BE2C (cell line): ENCODE measurements around the gene TMED8.

ENCODE experiments used
- DNase-seq: peaks from one replicate; pipeline ENCODE4 v3.0.0-alpha.2; 2020
- H3K27me3 ChIP-seq: fragments of 250-450 bp; sonication (Bioruptor Pico); 2 replicates; pipeline ENCODE4 v1.5.1; 2020; ENCODE audit warnings: mild to moderate bottlenecking
- H3K36me3 ChIP-seq: fragments of 250-450 bp; sonication (Bioruptor Pico); 2 replicates; pipeline ENCODE4 v1.5.1; 2020; ENCODE audit warnings: mild to moderate bottlenecking
- H3K4me1 ChIP-seq: fragments of 250-450 bp; sonication (Bioruptor Pico); 2 replicates; pipeline ENCODE4 v1.5.1; 2020
- H3K4me3 ChIP-seq: 2 replicates; pipeline ENCODE4 v1.5.1; 2011; ENCODE audit warnings: low read depth, low read length
- H3K9me3 ChIP-seq: fragments of 250-450 bp; sonication (Bioruptor Pico); 2 replicates; pipeline ENCODE4 v1.5.1; 2020
- TF ChIP-seq, protein P1 (sequence below): IDR thresholded peaks from 2 replicates; pipeline ENCODE4 v1.5.1; 2012; ENCODE audit warnings: mild to moderate bottlenecking, low read depth, low read length

TMED8 gene

GRCh38 chr14:77409131-77409533 lies 32.2 kb upstream of the TMED8 start:
- no peaks in the 10 kb centered on the region for H3K9me3 ChIP-seq
- no peaks in the 10 kb centered on the region for H3K4me1 ChIP-seq
- no peaks in the 10 kb centered on the region for H3K36me3 ChIP-seq
- no peak overlapping the region for H3K4me3 ChIP-seq
- TF ChIP-seq, protein P1, sequence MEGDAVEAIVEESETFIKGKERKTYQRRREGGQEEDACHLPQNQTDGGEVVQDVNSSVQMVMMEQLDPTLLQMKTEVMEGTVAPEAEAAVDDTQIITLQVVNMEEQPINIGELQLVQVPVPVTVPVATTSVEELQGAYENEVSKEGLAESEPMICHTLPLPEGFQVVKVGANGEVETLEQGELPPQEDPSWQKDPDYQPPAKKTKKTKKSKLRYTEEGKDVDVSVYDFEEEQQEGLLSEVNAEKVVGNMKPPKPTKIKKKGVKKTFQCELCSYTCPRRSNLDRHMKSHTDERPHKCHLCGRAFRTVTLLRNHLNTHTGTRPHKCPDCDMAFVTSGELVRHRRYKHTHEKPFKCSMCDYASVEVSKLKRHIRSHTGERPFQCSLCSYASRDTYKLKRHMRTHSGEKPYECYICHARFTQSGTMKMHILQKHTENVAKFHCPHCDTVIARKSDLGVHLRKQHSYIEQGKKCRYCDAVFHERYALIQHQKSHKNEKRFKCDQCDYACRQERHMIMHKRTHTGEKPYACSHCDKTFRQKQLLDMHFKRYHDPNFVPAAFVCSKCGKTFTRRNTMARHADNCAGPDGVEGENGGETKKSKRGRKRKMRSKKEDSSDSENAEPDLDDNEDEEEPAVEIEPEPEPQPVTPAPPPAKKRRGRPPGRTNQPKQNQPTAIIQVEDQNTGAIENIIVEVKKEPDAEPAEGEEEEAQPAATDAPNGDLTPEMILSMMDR = peak; percentile 34
- DNase-seq = peak; percentile 22
- H3K27me3 ChIP-seq = no peaks in the 10 kb centered on the region

DNA sequence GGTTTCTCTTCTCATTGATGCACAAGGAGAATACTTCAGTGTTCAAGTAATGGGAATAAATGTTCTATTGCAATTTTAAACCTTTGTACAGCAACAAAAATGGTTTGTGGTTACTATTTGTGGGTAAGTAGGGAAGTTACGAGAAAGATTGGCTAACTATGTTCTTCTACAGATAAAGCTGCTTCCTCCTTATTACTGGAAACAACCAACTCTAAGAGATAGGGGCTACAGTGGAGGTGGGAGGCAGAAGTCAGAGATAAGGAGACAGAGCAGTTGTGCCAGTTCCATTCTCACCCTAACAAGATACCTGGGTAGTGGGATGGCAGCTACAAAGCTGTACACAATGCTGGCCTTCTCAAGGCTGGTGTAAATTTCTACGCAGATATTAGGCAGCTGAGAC lies 30.3 kb upstream of the TMED8 start:
- no peak for DNase-seq
- no peaks in the 10 kb centered on the region for H3K27me3 ChIP-seq

DNA sequence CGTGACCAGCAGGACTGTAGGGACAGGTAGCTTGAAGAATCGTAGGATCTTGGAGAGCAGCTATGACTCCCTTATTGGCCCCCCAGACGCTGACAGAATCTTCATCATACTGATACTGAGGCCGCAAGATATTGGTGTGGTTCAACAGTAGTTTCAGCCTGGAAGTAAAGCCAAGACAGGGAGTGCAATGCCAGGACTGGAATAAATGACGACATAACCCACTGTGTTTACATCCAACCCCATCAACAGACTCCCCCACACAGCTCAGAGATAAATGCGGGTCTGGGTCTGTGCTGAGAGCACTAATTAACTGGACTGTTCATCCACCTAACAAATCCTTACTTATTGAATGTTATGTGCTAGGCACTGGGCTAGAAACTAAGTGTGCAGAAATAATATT lies 29.8 kb upstream of the TMED8 start:
- no peaks in the 10 kb centered on the region for H3K9me3 ChIP-seq
- H3K27me3 ChIP-seq = no peaks in the 10 kb centered on the region
- no peaks in the 10 kb centered on the region for H3K4me1 ChIP-seq
- H3K4me3 ChIP-seq = no peak overlapping the region
- H3K36me3 ChIP-seq = no peaks in the 10 kb centered on the region
- peak; percentile 8 for DNase-seq
- TF ChIP-seq, protein P1 = no peak

More for the DNA sequence above, 30.3 kb upstream of the TMED8 start:
- TF ChIP-seq, protein P1 = no peak
- Histone ChIP-seq H3K4me1 (no peaks in the 10 kb centered on the region), H3K36me3 (no peaks in the 10 kb centered on the region), H3K4me3 (no peak overlapping the region), H3K9me3 (no peaks in the 10 kb centered on the region)

- H3K9me3 ChIP-seq = no peaks in the 10 kb centered on the region
- DNase-seq = no peak
- H3K4me1 ChIP-seq = no peaks in the 10 kb centered on the region
- no peaks in the 10 kb centered on the region for H3K27me3 ChIP-seq
- no peak overlapping the region for H3K4me3 ChIP-seq
- TF ChIP-seq, protein P1 = no peak
- H3K36me3 ChIP-seq = no peaks in the 10 kb centered on the region
Observed at GRCh38 chr14:77406086-77406485, 29.2 kb upstream of the TMED8 start.

DNA sequence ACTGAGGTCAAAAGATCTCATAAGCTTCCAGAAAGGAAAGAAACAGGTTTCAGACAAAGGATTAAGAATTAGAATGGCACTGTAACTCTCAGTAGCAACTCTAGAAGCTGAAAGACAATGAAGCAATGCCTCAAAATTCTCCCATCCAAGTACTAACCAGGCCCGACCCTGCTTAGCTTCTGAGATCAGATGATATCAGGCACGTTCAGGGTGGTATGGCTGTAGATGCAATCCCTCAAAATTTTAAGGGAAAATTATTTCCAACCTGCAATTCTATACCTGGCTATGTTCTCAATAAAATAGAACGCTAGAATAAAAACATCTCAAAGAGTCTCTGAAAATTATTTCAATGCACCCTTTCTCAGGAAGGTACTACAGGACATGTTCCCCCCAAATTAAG lies 26.9 kb upstream of the TMED8 start:
- no peaks in the 10 kb centered on the region for H3K4me1 ChIP-seq
- no peaks in the 10 kb centered on the region for H3K27me3 ChIP-seq
- no peaks in the 10 kb centered on the region for H3K9me3 ChIP-seq
- H3K36me3 ChIP-seq = no peaks in the 10 kb centered on the region
- H3K4me3 ChIP-seq = no peak overlapping the region
- TF ChIP-seq, protein P1 = no peak
- DNase-seq = no peak

DNA sequence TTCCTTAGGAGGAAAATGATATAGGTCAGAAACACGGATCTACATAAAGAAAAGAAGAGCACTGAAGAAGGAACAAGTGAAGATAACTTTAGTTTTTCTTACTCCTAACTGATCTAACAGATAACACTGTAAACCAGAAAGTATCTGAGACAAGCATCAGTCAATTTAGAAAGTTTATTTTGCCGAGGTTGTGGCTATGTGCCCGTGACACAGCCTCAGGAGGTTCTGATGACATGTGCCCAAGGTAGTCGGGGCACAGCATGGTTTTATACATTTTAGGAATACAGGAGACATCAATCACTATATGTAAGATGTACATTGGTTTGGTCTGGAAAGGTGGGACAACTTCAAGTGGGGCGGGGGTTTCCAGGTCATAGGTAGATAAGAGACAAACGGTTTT lies 23.3 kb upstream of the TMED8 start:
- TF ChIP-seq, protein P1 = no peak
- H3K27me3 ChIP-seq = no peaks in the 10 kb centered on the region
- H3K4me3 ChIP-seq = no peak overlapping the region

More for the DNA sequence above, 23.3 kb upstream of the TMED8 start:
- Histone ChIP-seq H3K36me3 (no peaks in the 10 kb centered on the region), H3K4me1 (no peaks in the 10 kb centered on the region), H3K9me3 (no peaks in the 10 kb centered on the region; the same call in 1 of the 2 replicates)
- DNase-seq = no peak
